ENCODE results near the gene MREG.

MREG gene

GRCh38 chr2:216031960-216032689 lies 18.8 kb upstream of the MREG start:
- no peak for TF ChIP-seq CTCF (IDR thresholded peaks at IDR 0.05)

- TF ChIP-seq CTCF (IDR thresholded peaks at IDR 0.05): no peak
Measured at GRCh38 chr2:216030216-216030615, 16.9 kb upstream of the MREG start.

- no peak for TF ChIP-seq CTCF (IDR thresholded peaks at IDR 0.05)
Measured at GRCh38 chr2:216029416-216030129, 16.2 kb upstream of the MREG start.

- no peak for TF ChIP-seq CTCF (IDR thresholded peaks at IDR 0.05)
Measured at GRCh38 chr2:216024779-216025336, 11.5 kb upstream of the MREG start.

- peak; percentile 63 for TF ChIP-seq CTCF (IDR thresholded peaks at IDR 0.05)
Measured at GRCh38 chr2:216023055-216023648, 9.8 kb upstream of the MREG start.

GRCh38 chr2:216021768-216022565 lies 8.6 kb upstream of the MREG start:
- TF ChIP-seq CTCF (IDR thresholded peaks at IDR 0.05): no peak

- TF ChIP-seq CTCF (IDR thresholded peaks at IDR 0.05): no peak
Measured at GRCh38 chr2:216018709-216019108, 5.4 kb upstream of the MREG start.

All from LNCAP (cell line).